Measurements from ENCODE around the gene DCST1.

Gene DCST1

GRCh38 chr1:155014709-155015508 is 18.7 kb upstream of the DCST1 start:
- DNase-seq (ENCODE audit: low spot score), result no peak

GRCh38 chr1:155015527-155016230 is 17.9 kb upstream of the DCST1 start:
- DNase-seq (ENCODE audit: low spot score), result no peak

- no peak for DNase-seq (ENCODE audit: low spot score)
Measured at GRCh38 chr1:155016231-155016831, 17.3 kb upstream of the DCST1 start.

- peak; percentile 83 for DNase-seq (ENCODE audit: low spot score)
Measured at GRCh38 chr1:155017041-155017945, 16.3 kb upstream of the DCST1 start.

GRCh38 chr1:155017946-155018316 is 15.7 kb upstream of the DCST1 start:
- DNase-seq (ENCODE audit: low spot score), result no peak

GRCh38 chr1:155018617-155019348 is 14.8 kb upstream of the DCST1 start:
- DNase-seq (ENCODE audit: low spot score), result no peak

GRCh38 chr1:155019377-155020245 is 14.0 kb upstream of the DCST1 start:
- no peak for DNase-seq (ENCODE audit: low spot score)

GRCh38 chr1:155022136-155022926 is 11.3 kb upstream of the DCST1 start:
- no peak for DNase-seq (ENCODE audit: low spot score)

- DNase-seq (ENCODE audit: low spot score), result no peak
Measured at GRCh38 chr1:155022927-155023236, 10.7 kb upstream of the DCST1 start.

GRCh38 chr1:155023627-155024026 is 10.0 kb upstream of the DCST1 start:
- DNase-seq (ENCODE audit: low spot score), result no peak

GRCh38 chr1:155024315-155024714 is 9.3 kb upstream of the DCST1 start:
- DNase-seq (ENCODE audit: low spot score), result no peak

- no peak for DNase-seq (ENCODE audit: low spot score)
Measured at GRCh38 chr1:155026154-155026553, 7.5 kb upstream of the DCST1 start.

GRCh38 chr1:155026588-155026987 is 7.0 kb upstream of the DCST1 start:
- DNase-seq (ENCODE audit: low spot score), result no peak

- no peak for DNase-seq (ENCODE audit: low spot score)
Measured at GRCh38 chr1:155029513-155030242, 3.9 kb upstream of the DCST1 start.

GRCh38 chr1:155030243-155030795 is 3.3 kb upstream of the DCST1 start:
- DNase-seq (ENCODE audit: low spot score), result no peak

- DNase-seq (ENCODE audit: low spot score), result no peak
Measured at GRCh38 chr1:155030899-155031298, 2.7 kb upstream of the DCST1 start.

- no peak for DNase-seq (ENCODE audit: low spot score)
Measured at GRCh38 chr1:155032886-155033285, 738 bp upstream of the DCST1 start.

- no peak for DNase-seq (ENCODE audit: low spot score)
Measured at GRCh38 chr1:155034318-155035208, 939 bp downstream of the DCST1 start.
